Gastrocnemius medialis (tissue), 4 donors: Measurements from ENCODE around the gene MYOZ2.

ENCODE experiments used
- POLR2A ChIP-seq, 2 donors: fragments of 450-650 bp; IDR thresholded peaks; one replicate each; pipeline ENCODE4 v1.6.1; 2017; ENCODE audit warnings: antibody characterized with exemption in 2 of 2, mild to moderate bottlenecking in 2 of 2, moderate library complexity in 2 of 2
- TF ChIP-seq, protein P1 (sequence below), 5 experiments: fragments of 450-650 bp in 3 of 5; fragments of 200-600 bp in 2 of 5; sonication (generic) in 2 of 5; IDR thresholded peaks in 4 of 5; conservative IDR thresholded peaks in 1 of 5; 1 replicate in 4 of 5; 2 replicates in 1 of 5; pipeline ENCODE4 v1.5.1; 2016 to 2019; ENCODE audit warnings: antibody characterized with exemption in 5 of 5, mild to moderate bottlenecking in 3 of 5, moderate library complexity in 3 of 5

DNA sequence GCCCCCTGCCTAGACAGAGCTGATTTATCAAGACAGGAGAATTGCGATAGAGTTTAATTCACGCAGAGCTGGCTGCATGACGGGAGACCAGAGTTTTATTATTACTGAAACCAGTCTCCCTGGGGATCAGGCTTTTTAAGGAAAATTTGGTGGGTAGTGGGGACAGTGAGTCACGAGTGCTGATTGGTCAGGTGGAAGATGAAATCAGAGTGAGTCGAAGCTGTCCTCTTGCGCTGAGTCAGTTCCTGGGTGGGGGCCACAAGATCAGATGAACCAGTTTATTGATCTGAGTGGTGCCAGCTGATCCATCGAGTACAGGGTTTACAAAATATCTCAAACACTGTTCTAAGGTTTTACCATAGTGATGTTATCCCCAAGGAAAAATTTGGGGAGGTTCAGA lies 36.6 kb downstream of the MYOZ2 start:
- TF ChIP-seq, protein P1, sequence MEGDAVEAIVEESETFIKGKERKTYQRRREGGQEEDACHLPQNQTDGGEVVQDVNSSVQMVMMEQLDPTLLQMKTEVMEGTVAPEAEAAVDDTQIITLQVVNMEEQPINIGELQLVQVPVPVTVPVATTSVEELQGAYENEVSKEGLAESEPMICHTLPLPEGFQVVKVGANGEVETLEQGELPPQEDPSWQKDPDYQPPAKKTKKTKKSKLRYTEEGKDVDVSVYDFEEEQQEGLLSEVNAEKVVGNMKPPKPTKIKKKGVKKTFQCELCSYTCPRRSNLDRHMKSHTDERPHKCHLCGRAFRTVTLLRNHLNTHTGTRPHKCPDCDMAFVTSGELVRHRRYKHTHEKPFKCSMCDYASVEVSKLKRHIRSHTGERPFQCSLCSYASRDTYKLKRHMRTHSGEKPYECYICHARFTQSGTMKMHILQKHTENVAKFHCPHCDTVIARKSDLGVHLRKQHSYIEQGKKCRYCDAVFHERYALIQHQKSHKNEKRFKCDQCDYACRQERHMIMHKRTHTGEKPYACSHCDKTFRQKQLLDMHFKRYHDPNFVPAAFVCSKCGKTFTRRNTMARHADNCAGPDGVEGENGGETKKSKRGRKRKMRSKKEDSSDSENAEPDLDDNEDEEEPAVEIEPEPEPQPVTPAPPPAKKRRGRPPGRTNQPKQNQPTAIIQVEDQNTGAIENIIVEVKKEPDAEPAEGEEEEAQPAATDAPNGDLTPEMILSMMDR (IDR thresholded peaks at IDR 0.05 in 4 of 5, conservative IDR thresholded peaks at IDR 0.05 in 1 of 5) = no peak
- no peak for TF ChIP-seq POLR2A (IDR thresholded peaks at IDR 0.05)
